Mammary epithelial cell (primary cell): ENCODE measurements around the gene SOX5.

Source experiments
- CTCF ChIP-seq, 2 donors: IDR thresholded peaks in 1 of 2; conservative IDR thresholded peaks in 1 of 2; 2 replicates each; pipeline ENCODE4 v1.5.1; 2011 to 2012; ENCODE audit warnings: inconsistent platforms in 2 of 2, low read length in 2 of 2, mild to moderate bottlenecking in 2 of 2, control low read depth in 1 of 2, low read depth in 1 of 2; ENCODE audit not compliant: insufficient read depth in 1 of 2; ENCODE audit errors: extremely low read depth in 1 of 2
- EZH2 ChIP-seq: IDR thresholded peaks from 2 replicates; pipeline ENCODE4 v1.6.1; 2012; ENCODE audit warnings: low read length, inconsistent platforms, borderline replicate concordance

- no peak for TF ChIP-seq CTCF (conservative IDR thresholded peaks at IDR 0.05 in 1 of 2, IDR thresholded peaks at IDR 0.05 in 1 of 2; ENCODE audit: extremely low read depth in 1 of 2, insufficient read depth in 1 of 2, low read depth in 1 of 2, low read length in 2 of 2)
- TF ChIP-seq EZH2 = no peak
Measured at GRCh38 chr12:23795494-23795893, 154.0 kb downstream of the SOX5 start.
